Stimulated activated CD8-positive, alpha-beta memory T cell treated with anti-CD3 and anti-CD28 coated beads, Interleukin-12 subunit alpha, Interleukin-12 subunit beta, amount 100 ng/mL, for 24 hours (primary cell): Measurements from ENCODE around the gene FALEC.

Experiments used
- DNase-seq: peaks from one replicate; pipeline ENCODE4 v3.0.0-alpha.2; 2020; ENCODE audit errors: extremely low read depth

FALEC gene

GRCh38 chr1:150515328-150516049, at the start of gene FALEC:
FALEC (plus strand) TSS chr1:150515752.
- DNase-seq: peak; percentile 82

DNA sequence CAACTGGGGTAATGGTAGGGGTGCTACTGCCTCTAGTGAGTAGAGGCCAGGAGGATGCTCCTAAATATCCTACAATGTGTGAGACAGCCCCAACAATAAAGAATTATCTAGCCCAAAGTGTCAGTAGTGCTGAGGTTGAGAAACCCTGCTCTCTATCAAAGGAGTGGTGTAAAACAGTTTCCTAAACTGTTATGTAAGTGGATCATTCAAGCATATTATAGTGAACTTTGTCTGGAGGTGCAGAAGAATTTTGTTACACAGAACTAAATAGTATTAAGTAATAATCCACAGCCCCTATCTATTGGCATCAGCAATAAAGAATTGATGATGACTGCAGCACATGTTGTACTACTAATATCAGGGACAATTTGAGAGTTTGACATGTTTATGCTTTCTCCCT, 48.6 kb upstream of the FALEC start:
- DNase-seq: no peak

DNA sequence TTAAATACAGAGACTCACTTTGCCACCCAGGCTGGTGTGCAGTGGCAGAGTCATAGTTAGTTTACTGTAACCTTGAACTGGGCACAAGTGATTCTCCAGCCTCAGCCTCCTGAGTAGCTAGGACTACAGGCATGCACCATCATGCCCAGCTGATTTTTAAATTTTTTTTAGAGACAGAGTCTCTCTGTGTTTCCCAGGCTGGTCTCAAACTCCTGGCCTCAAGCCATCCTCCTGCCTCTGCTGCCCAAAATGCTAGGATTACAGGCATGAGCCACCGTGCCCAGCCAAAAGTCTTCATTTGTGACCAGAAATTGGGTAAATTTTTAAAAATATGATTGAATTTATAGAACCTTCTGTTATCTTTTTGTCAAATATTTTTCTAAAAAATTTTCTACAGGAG, 46.3 kb upstream of the FALEC start:
- DNase-seq: no peak

DNA sequence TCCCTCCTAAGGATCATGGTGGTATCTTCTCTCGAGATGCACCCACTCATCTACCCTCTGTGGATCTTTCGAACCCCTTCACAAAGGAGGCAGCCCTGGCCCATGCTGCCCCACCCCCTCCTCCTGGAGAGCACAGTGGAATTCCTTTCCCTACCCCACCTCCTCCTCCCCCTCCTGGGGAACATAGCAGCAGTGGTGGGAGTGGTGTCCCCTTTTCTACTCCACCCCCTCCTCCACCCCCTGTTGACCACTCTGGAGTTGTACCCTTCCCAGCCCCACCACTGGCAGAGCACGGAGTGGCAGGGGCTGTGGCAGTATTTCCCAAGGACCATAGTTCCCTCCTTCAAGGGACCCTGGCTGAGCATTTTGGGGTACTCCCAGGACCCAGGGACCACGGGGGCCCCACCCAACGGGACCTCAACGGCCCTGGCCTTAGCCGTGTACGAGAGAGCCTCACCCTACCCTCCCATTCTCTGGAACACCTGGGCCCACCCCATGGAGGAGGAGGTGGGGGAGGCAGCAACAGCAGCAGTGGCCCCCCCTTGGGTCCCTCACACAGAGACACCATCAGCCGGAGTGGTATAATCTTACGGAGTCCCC, 42.9 kb upstream of the FALEC start:
- no peak for DNase-seq

- DNase-seq: no peak
Measured at GRCh38 chr1:150473659-150474058, 41.9 kb upstream of the FALEC start.

DNA sequence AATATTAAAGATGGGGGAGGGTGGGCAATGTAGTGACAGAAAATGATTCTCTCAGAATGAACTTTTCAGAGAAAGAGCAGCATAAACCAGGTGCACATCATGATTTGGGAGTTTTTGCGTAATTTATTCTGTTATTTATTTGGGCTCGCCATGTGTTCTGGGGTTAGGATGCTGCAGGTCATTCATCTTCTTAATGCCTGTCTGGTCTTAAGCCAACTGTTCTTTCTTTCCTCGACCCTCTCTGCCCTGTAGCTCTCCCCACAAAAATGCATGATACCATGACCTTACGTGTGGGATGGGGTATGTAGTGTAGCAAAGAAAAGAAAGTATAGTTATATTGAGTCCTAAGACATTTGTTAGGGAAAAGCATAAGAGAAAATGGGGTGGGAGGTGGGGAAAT, 40.7 kb upstream of the FALEC start:
- no peak for DNase-seq

GRCh38 chr1:150476754-150477153, 38.8 kb upstream of the FALEC start:
- no peak for DNase-seq

GRCh38 chr1:150477320-150477719, 38.2 kb upstream of the FALEC start:
- DNase-seq: no peak

DNA sequence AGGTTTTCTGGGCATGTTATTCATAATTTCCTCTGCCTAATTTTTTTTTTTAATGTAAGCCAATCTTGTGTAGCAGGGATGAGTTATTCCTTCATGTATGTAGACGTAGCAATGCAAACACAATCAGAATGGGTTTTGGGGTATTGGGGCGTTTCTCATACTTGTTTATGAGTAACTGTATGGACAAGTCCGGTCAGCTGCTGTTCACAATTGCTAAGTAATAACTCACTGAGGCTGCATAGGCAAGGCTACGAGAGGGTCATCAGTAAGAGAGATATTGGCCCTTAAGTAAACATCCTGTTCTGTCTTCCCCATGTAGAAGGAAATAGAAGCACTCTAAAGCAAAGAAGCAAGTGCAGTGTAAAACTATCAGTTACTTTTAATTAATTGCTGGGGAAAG, 37.8 kb upstream of the FALEC start:
- no peak for DNase-seq

DNA sequence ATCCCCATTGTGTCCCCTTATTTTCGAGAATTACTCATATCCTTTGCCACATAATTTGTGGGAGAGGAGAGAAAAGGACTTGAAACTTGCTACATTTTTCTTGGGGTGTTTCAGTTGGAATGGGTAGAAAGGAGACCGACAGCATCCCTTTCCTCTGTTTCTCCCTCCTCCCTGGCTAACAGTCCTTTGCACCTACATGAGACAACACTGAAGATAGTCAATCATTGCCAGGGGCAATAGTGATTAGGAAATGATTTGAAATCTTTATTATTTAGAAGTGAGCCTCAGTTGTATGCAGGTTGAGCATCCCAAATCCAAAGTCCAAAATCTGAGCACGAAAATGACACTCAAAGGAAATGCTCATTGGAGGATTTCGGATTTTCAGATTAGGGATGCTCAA, 36.2 kb upstream of the FALEC start:
- DNase-seq: no peak

GRCh38 chr1:150479927-150480352, 35.6 kb upstream of the FALEC start:
- no peak for DNase-seq

- no peak for DNase-seq
Measured at GRCh38 chr1:150484431-150484830, 31.1 kb upstream of the FALEC start.

- no peak for DNase-seq
Measured at GRCh38 chr1:150484861-150485260, 30.7 kb upstream of the FALEC start.

DNA sequence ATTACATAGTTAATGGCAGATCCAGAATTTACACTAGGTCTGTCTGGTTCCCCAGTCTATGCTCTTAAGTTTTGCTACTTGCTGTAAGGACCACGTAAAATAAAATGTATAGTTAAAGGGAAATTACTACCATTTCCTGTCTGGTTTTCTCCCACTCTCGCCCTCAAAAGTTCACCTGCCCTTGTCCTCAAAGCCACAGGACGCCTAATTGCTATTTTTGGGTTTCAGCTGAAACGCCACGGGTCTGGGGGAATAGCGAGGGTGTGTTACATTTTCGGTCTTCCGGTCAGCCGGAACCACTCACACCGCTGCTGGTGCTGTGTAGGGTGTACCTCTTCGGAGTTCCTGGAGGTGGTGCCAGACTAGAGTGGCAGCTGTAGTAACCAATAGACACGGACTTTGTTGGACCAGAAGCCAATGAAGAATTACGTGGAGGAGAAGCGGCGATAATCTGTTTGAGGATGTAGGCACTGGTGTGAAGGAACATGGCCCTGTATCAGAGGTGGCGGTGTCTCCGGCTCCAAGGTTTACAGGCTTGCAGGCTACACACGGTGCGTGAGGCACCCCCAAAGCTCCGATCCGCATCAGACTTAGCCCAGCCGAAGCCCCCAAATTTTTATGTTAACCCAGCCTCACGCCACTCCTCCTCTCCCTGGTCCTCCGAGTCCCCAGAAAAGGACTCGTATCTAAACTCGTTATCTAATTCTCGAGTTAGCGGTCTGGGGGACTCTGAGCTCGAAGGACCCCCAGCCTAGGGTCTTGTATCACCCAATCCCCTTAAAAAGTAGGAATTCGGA, 28.4 kb upstream of the FALEC start, which contains the start of gene TARS2:
TSS of gene TARS2 (plus strand) at position 454 of the 797 bp plus-strand sequence. CDS start at position 486, 32 bp downstream.
- peak; percentile 80 for DNase-seq

GRCh38 chr1:150487763-150488115, 27.8 kb upstream of the FALEC start:
- no peak for DNase-seq

- no peak for DNase-seq
Measured at GRCh38 chr1:150493175-150493574, 22.4 kb upstream of the FALEC start.

DNA sequence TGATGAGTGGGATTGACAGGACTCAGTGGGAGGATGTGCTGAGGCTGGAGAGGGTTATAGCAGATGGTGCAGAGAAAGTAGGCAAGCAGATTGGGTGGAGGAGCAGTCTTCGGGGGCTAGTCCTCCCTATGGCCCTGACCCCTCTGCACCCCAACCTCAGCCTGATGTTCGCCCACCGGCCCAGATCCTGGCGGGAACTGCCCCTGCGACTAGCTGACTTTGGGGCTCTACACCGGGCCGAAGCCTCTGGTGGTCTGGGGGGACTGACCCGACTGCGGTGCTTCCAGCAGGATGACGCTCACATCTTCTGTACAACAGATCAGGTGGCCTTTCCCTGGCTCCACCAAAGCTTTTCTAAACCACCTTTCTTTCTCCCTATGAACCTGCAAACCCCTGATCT, 17.2 kb upstream of the FALEC start:
- DNase-seq: no peak

- no peak for DNase-seq
Measured at GRCh38 chr1:150505431-150505830, 10.1 kb upstream of the FALEC start.

- DNase-seq: no peak
Measured at GRCh38 chr1:150507912-150508864, 7.4 kb upstream of the FALEC start, which contains the start of gene ECM1. ECM1 (plus strand) TSS chr1:150508109; CDS start chr1:150508210, 101 bp downstream.

GRCh38 chr1:150508982-150509381, 6.6 kb upstream of the FALEC start:
- no peak for DNase-seq

GRCh38 chr1:150511551-150511950, 4.0 kb upstream of the FALEC start:
- no peak for DNase-seq
